Lung (tissue), 12 donors: Measurements from ENCODE around the gene CRAMP1. TPM values are rescaled to one million over a fixed set of nuclear protein-coding genes. Genes with fewer than 3 reads are reported as not detected.
"Not testable (repeated sequence)": the region's sequence is repeated elsewhere in the genome, so short reads cannot be mapped to it uniquely, and the experiment has no call there.

ENCODE experiments used
- ATAC-seq: fragments of 200-7000 bp; cut with Tn5 transposase; one replicate; pipeline ENCODE4 v1.9.1; 2020; ENCODE audit warnings: moderate number of reproducible peaks; ENCODE audit not compliant: insufficient read depth, low FRiP score
- DNase-seq, 3 donors: peaks; one replicate each; pipeline ENCODE4 v3.0.0-alpha.2; 2013 to 2017
- H3K27ac ChIP-seq, 2 donors: one replicate each; pipeline ENCODE4 v1.5.1; 2013; ENCODE audit warnings: mild to moderate bottlenecking in 2 of 2, moderate library complexity in 2 of 2, control low read depth in 1 of 2, inconsistent platforms in 1 of 2, low read depth in 1 of 2, low read length in 1 of 2
- H3K27me3 ChIP-seq, 3 donors: one replicate each; pipeline ENCODE4 v1.5.1; 2013; ENCODE audit warnings: low read length in 2 of 3; ENCODE audit not compliant: control insufficient read depth in 3 of 3, insufficient read depth in 3 of 3
- H3K36me3 ChIP-seq, 4 donors: one replicate each; pipeline ENCODE4 v1.5.1; 2013; ENCODE audit warnings: low read length in 4 of 4, mild to moderate bottlenecking in 1 of 4, moderate library complexity in 1 of 4; ENCODE audit not compliant: control insufficient read depth in 4 of 4, insufficient read depth in 4 of 4
- H3K4me1 ChIP-seq, 5 donors: one replicate each; pipeline ENCODE4 v1.5.1; 2013; ENCODE audit warnings: low read length in 5 of 5, mild to moderate bottlenecking in 2 of 5, moderate library complexity in 1 of 5; ENCODE audit not compliant: control insufficient read depth in 5 of 5, insufficient read depth in 5 of 5
- H3K4me3 ChIP-seq: one replicate; pipeline ENCODE4 v1.5.1; 2013; ENCODE audit warnings: mild to moderate bottlenecking, control low read depth, moderate library complexity
- H3K9ac ChIP-seq, 2 donors: one replicate each; pipeline ENCODE4 v1.5.1; 2013; ENCODE audit warnings: low read length in 2 of 2, control low read depth in 1 of 2; ENCODE audit not compliant: insufficient read depth in 1 of 2
- H3K9me3 ChIP-seq, 4 donors: one replicate each; pipeline ENCODE4 v1.5.1; 2013; ENCODE audit warnings: low read length in 3 of 4, mild to moderate bottlenecking in 1 of 4, moderate library complexity in 1 of 4; ENCODE audit not compliant: control insufficient read depth in 4 of 4, insufficient read depth in 3 of 4
- WGBS, 2 donors: extraction: QIAGEN DNeasy Blood & Tissue Kit; methylation state at CpG; one replicate each; pipeline ENCODE4 v1.1.7; 2013; 5-methylcytosine and 5-hydroxymethylcytosine counted together
- polyA plus RNA-seq, 2 donors: library from polyadenylated mRNA; stranded (reverse); fragments of 200-250 nt; gene quantifications; one replicate each; pipeline ENCODE4 v1.2.1, GENCODE V29; 2013
- total RNA-seq, 2 donors: library from RNA; depleted of rRNA in 1 of 2; stranded (reverse); fragments of >200 nt in 1 of 2; gene quantifications; one replicate each; pipeline ENCODE4 v1.2.1, GENCODE V29; 2014 to 2021
- TF ChIP-seq, protein P1 (sequence below): IDR thresholded peaks from 2 replicates; pipeline ENCODE4 v1.5.1; 2012; ENCODE audit warnings: mild to moderate bottlenecking; ENCODE audit errors: control extremely low read depth, extremely low read depth
- donor health status: control.
- donor health status: control.
- donor health status: Bipolar disorder and iron deficiency.
- donor health status: healthy.
- donor health status: DM: yes; HTN: yes; CAD: no.

Gene CRAMP1
- total and polyA plus RNA-seq, 4 donors: 6.6 to 20.4 (median 12.5) TPM

DNA sequence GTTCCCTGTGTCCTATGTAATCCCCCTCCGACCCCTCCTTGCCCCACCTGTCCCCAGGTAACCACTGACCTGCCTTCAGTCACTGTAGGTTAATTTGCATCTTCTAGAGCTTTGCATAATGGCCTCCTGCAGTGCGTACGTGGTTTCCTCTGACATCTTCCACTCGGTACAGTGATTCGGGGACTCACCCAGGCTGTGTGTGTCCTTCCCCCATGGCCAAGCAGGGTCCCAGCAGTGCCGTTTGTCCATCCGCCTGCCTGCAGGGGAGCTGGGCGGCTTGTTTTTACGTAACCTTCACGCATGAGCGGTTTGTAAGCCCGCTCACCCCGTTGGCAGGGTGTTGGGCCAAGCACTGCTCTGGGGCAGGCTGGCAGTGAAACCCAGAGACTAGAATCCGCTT is 101.8 kb downstream of the CRAMP1 start:
- 62 to 80% methylated on average over 14 of the region's 14 CpGs for WGBS, 2 donors
- Histone ChIP-seq H3K9me3 (no peaks in the 10 kb centered on the region), H3K9ac (no peak overlapping the region), H3K4me1 (peaks cover 0 to 5% (median 0%) of the 10 kb centered on the region in 5 donors), H3K36me3 (peaks cover 0 to 7% (median 0%) of the 10 kb centered on the region in 4 donors), H3K27me3 (no peaks in the 10 kb centered on the region), H3K4me3 (no peak overlapping the region), H3K27ac (no peak overlapping the region)
- ATAC-seq: no peak
- DNase-seq: no peak
- TF ChIP-seq, protein P1, sequence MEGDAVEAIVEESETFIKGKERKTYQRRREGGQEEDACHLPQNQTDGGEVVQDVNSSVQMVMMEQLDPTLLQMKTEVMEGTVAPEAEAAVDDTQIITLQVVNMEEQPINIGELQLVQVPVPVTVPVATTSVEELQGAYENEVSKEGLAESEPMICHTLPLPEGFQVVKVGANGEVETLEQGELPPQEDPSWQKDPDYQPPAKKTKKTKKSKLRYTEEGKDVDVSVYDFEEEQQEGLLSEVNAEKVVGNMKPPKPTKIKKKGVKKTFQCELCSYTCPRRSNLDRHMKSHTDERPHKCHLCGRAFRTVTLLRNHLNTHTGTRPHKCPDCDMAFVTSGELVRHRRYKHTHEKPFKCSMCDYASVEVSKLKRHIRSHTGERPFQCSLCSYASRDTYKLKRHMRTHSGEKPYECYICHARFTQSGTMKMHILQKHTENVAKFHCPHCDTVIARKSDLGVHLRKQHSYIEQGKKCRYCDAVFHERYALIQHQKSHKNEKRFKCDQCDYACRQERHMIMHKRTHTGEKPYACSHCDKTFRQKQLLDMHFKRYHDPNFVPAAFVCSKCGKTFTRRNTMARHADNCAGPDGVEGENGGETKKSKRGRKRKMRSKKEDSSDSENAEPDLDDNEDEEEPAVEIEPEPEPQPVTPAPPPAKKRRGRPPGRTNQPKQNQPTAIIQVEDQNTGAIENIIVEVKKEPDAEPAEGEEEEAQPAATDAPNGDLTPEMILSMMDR: no peak

DNA sequence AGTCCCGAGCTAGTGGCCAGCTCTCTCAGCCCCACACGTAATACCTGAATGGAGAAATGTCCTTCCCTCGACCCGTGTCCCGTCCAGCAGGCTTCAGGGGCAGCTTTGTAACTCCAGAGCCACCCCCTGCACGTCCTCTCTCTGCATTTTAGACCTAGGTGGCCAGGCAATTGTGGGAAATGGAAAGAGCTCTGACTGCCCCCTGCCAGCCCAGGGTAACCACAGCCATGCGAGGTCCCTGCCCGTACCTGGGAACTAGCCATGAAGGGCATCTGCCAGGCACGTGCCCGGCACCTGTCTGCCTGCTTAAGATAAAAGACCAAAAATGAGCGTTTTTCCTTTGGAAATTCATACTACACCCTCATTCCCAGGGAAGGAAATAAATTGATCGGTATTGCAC is 103.1 kb downstream of the CRAMP1 start:
- WGBS, 2 donors: 94% methylated on average over 12 of the region's 12 CpGs
- Histone ChIP-seq H3K9me3 (no peaks in the 10 kb centered on the region), H3K27ac (no peak overlapping the region), H3K4me3 (no peak overlapping the region), H3K36me3 (peaks cover 0 to 7% (median 0%) of the 10 kb centered on the region in 4 donors), H3K27me3 (no peaks in the 10 kb centered on the region), H3K9ac (no peak overlapping the region), H3K4me1 (peaks cover 0 to 5% (median 0%) of the 10 kb centered on the region in 5 donors)
- TF ChIP-seq, protein P1: no peak
- DNase-seq (no peak), ATAC-seq (no peak)

DNA sequence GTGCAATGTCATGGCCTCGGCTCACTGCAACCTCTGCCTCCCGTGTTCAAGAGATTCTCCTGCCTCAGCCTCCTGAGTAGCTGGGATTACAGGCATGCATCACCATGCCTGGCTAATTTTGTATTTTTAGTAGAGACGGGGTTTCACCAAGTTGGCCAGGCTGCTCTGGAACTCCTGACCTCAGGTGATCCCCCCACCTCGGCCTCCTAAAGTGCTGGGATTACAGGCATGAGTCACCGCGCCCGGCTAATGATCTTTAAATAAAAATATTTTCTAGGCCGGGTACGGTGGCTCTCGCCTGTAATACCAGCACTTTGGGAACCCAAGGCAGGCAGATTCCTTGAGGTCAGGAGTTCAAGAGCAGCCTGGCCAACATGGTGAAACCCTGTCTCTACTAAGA is 106.1 kb downstream of the CRAMP1 start:
- H3K4me1 ChIP-seq, H3K27me3 ChIP-seq, H3K9ac ChIP-seq, ATAC-seq, H3K36me3 ChIP-seq, DNase-seq, H3K9me3 ChIP-seq, H3K27ac ChIP-seq, H3K4me3 ChIP-seq: not testable (repeated sequence)
- 87 to 90% methylated on average over 10 of the region's 10 CpGs for WGBS, 2 donors

DNA sequence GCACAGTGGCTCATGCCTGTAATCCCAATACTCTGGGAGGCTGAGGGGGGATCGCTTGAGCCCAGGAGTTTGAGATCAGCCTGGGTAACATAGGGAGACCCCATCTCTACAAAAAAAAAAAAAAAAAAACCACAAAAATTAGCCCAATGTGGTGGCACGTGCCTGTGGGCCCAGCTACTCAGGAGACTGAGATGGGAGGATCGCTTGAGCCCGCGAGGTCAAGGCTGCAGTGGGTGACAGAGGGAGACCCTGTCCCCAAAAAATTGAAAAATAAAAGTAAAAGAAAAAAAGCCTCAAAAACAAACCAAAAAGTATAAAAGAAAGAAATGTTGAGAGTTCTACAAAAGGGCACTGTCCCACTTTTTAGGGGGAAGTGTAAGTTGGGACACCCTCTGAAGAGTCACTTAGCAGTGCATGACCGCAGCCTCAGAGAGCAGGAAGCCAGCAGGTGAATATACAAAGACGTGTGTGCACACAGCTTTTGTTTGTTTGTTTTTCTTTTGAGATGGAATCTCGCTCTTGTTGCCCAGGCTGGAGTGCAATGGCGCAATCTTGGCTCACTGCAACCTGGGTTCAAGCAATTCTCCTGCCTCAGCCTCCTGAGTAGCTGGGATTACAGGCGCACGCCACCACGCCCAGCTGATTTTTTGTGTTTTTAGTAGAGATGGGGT is 107.5 kb downstream of the CRAMP1 start:
- ATAC-seq, H3K9me3 ChIP-seq, H3K27me3 ChIP-seq, H3K4me3 ChIP-seq, H3K27ac ChIP-seq, DNase-seq, H3K36me3 ChIP-seq, H3K4me1 ChIP-seq, H3K9ac ChIP-seq: not testable (repeated sequence)
- 66 to 72% methylated on average over 12 of the region's 12 CpGs for WGBS, 2 donors
